Urothelium cell line (cell line): Measurements from ENCODE around the gene SLC22A4.

Source experiments
- DNase-seq: peaks from one replicate; pipeline ENCODE4 v3.0.0; 2011; ENCODE audit warnings: low spot score, mixed read lengths
- FAIRE-seq: peaks from 2 replicates; lab custom pipeline; 2011; peaks lifted over from hg19 to GRCh38; lab: Jason Lieb, UNC

The SLC22A4 gene

DNA sequence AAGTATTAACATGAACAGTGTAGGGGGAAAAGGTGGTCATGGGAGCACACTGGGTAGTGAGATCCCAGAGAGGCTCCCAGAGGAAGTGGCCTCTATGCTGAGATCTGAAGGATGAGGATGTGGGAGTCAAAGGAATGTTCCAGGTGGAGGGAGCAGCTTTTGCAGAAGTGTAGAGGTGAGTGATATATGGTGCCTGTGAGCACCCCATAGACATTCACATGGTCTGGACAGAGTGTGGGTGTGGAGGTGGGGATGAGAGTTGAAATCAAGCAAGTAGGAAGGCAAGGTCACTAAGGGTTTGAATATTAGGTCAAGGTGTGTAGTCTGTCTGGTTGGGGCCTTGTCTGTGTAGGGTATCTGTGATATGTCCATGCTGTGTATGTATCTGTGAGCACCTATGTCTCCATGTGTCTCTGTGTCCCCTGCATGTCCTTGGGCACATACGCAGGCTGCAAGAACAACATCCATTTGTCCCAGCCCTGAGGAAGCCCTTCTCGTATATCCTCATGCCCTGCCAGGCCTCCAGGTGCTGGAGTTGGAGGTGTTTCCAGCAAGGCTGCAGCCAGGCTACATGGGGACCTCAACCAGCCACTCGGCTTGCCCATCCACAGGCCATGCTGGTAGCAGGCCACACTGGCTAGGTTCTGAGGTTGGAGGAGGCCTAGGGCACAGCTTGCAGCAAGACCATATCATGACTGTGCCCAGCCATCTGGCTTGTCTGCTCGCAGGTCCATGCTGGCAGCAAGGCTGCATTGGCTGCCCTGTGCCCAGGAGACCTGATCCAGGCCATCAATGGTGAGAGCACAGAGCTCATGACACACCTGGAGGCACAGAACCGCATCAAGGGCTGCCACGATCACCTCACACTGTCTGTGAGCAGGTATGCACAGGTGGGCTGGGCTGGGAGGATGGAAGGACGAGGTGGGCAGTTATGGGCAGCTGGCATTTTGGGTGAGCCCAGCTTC is 32.0 kb upstream of the SLC22A4 start:
- FAIRE-seq, result peak; percentile 87
- DNase-seq, result no peak

GRCh38 chr5:132262882-132263547 is 31.2 kb upstream of the SLC22A4 start:
- FAIRE-seq, result no peak
- no peak for DNase-seq

- FAIRE-seq (peak; percentile 44), DNase-seq (peak; percentile 79)
These were observed 30.5 kb upstream of the SLC22A4 start for GRCh38 chr5:132263548-132264261.

DNA sequence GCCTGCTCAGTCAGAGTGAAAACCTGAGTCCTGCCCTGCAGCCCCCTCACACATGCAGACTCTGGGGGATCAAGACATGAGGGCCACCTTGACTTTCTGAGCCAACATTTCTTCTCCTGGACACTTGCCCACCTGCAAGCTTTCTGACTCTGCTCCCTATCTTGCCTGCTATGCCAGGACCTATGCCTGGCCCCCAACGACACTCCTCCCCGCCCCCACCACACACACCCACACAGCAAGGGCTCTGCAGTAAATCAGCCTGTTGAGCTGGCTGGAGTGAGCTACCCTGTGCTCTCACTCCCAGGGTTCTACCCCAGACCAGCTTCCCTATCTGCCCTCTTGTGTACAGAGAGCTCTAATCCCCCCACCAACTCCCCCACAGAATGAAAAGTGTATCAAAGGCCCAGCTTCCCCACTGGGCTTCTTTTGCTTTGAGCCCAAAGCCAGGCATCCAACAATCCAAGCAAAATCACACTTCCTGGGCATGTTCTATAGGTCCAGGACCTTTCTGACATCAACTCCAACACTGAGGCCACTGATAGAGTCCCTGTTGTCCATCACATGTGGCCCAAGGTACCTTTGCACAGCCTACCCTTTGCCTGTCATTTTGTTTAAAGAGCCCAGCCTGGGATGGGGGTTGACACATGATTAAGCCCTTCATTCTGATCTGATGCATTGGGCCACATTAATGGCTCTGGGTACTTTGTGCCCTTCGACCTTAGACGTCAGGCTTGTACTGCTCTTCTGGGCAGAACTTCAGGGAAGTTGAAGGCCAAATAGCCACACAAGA is 29.5 kb upstream of the SLC22A4 start:
- DNase-seq (no peak), FAIRE-seq (no peak)

GRCh38 chr5:132265336-132266030 is 28.7 kb upstream of the SLC22A4 start:
- FAIRE-seq (no peak), DNase-seq (peak; percentile 66)

- FAIRE-seq, result no peak
These were observed 28.0 kb upstream of the SLC22A4 start for GRCh38 chr5:132266031-132266835.

DNA sequence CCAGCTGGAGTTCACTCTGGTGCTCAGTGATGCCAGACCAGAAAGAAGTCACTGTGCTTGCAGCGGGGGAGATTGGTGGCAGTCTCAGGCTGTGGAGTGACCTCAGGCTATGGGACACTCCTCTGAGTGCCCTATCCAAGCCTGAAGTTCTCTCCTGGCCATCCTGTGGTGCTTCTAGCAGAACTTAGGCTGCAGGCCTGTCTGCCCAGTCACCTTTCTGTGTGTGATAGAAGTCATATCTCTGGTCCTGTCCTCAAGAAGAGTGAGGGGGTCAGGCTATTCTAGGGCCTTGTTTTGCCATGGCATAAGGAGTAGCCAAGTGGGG is 27.4 kb upstream of the SLC22A4 start:
- no peak for DNase-seq
- FAIRE-seq, result no peak

More at GRCh38 chr5:132266031-132266835, 28.0 kb upstream of the SLC22A4 start:
- DNase-seq, result no peak

DNA sequence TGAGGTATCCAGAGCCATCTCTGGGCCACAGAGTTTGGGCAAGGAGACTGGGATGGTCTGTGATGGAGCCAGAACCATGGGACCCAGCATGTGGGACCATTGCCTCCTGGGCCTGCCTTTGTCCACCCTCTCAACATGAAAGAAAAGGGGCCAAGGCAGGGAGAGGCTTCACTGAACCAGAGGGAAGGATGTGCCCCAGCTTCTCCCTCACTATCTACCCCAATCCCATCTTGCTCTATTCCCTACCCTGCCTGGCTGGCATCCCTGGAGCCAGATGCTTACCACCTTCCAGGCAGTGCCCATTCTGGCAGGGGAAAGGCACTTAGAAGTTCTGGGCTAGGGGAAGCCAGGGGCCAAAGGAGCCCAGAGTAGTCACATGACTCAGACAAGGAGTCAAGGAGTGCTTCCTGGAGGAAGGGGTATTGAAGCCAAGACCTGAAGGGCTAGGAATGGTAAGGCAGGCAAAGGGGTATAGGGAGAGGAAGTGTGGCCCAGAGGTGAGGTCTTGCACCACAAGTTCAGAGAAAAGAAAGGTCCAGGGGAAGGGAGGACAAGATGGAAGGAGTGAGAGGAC is 26.9 kb upstream of the SLC22A4 start:
- FAIRE-seq, result no peak
- DNase-seq, result no peak

DNA sequence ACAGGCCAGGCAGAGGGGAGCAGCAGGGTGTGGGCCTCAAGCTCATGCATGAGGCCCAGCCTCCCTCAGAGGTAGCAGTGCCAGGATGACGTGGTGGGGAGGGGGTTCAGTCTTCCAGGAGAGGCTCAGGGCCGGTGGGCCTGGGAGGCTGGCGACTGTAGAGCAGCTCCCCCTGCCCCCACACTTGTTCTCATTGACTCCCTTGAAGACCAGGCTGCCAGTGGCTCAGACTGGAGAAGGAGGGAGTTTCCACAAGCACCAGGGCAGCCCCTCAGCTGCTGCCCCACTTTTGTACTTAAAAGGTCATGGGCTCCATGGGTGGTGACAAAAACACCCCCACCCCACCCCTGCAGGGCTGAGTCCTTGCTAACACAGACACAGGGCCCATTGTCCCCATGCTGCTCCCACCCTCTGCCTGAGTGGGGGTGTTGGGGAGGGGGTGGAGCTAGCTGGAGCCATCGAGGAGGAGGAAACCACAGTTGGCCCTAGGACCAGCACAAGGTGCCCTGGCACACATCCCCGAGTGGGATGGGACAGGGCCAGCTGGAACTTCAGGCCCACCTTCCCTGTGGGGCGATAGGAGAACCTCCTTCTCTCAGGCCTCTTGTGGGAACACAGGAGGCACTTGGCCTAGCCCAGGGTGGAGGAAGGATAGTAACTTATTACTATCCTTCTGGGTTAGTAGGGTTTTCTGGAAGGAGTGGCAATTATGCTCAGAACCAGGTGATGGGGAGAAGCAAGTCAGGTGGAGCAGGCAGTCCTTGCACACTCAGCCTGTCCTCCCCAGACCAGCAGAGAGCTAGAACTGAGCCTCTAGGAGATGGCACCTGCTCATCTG is 26.0 kb upstream of the SLC22A4 start:
- FAIRE-seq (no peak), DNase-seq (no peak)

DNA sequence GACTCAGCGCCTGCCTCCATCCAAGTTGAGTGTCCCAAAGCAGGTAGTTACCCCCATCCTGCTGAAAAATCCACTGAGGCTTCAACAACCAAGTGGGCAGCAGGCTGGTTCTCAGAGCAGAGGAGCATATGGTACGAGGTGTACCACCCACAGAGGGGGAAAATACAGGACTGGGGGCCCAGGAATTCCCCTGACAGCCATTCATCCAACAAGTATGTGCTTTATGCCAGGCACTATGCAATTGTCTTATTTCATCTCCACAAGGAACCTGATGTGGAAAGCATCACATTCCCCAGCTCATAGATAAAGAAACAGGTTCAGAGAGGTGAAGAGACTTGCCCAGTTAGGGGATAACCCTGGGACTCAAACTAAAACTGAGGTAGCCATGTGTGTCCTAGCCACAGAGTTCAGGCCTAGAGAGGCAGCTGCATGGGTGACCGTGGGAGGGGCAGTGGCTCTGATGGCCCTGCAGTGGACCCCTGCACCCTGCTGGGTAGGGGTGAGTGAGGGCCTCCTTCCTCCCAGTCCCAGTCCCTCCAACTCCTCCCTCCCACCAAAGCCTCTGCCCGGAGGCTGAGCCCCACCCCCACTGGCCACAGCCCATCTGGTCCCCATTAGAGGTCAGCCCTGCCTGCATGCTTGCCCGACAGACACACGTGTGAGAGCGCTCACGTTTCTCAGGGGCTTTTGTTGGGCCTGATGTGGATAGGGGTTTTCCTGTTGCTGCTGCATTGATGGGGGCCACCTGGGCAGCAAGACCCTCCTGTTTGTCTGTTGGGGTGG is 25.2 kb upstream of the SLC22A4 start:
- FAIRE-seq (no peak), DNase-seq (no peak)

DNA sequence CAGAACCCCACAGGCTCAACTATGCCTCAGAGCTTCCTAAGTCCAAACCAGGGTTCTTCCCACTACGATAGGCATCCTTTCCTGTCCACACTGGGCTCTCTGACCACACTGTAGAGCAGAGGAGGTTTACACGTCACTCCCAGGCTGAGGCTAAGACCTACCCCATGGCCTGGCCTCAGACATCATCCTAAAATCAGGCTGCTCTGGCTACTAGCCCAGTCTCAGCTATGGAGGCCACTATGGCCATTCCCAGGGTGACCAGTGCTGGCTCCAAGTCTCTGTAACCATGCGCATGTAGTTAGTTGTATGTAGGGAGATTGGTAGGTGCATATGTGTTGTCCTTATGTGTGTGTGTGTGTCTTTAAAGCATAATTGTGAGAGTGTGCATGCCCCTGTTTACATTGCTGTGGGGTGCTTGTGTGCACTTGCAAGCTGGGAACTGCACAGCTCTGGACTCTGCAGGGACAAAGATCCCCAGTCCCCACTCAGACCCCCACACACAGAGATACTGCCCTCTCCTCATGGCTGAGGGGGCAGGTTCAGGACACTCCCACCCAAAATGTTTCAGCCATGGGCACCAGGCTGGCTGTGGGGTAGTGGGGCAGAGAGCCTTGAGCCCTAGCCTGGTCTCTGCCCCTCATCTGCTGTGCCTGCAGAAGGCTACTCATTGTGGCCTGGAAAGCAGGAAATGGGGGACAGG is 24.4 kb upstream of the SLC22A4 start:
- DNase-seq, result no peak
- FAIRE-seq, result no peak

GRCh38 chr5:132270335-132270665 is 23.9 kb upstream of the SLC22A4 start:
- DNase-seq, result no peak
- no peak for FAIRE-seq

- DNase-seq (no peak), FAIRE-seq (no peak)
These were observed 23.5 kb upstream of the SLC22A4 start for GRCh38 chr5:132270706-132271105.

DNA sequence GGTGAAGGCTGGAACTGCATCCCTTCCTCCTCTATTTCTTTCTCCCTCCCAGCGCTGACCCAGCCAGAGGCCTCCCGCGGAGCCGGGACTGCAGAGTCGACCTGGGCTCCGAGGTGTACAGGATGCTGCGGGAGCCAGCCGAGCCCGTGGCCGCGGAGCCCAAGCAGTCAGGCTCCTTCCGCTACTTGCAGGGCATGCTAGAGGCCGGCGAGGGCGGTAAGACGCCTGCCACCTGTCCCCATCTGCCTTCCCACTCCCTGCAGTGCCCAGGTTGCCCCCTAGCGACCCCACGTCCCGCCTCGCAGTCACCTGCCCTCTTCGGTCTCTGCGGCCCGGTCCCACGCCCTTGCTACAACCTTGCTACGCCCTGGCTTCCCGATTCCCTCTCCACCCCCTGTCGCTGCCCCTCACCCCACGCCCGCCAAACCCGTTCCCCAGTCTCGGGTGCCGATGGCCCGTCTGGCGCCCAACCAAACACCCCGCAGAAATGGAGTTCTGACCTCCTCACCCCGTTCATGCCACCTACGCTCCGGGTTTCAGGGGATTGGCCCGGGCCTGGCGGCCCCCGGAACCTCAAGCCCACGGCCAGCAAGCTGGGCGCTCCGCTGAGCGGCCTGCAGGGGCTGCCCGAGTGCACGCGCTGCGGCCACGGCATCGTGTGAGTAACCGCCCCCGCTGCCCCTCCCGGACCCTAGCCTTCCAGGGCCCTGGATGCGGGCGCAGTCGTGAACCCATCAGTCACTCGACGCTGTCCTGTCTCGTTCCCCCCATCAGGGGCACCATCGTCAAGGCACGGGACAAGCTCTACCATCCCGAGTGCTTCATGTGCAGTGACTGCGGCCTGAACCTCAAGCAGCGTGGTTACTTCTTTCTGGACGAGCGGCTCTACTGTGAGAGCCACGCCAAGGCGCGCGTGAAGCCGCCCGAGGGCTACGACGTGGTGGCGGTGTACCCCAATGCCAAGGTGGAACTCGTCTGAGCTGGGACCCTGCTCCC is 22.6 kb upstream of the SLC22A4 start:
- DNase-seq (no peak), FAIRE-seq (no peak)

GRCh38 chr5:132272311-132273210 is 21.6 kb upstream of the SLC22A4 start:
- FAIRE-seq (peak; percentile 79), DNase-seq (peak; percentile 57)
